Fibroblast of skin of back (primary cell): ENCODE results near the gene CCDC174.

Experiments used
- DNase-seq: peaks from one replicate; pipeline ENCODE4 v3.0.0-alpha.2; 2013

The CCDC174 gene

DNA sequence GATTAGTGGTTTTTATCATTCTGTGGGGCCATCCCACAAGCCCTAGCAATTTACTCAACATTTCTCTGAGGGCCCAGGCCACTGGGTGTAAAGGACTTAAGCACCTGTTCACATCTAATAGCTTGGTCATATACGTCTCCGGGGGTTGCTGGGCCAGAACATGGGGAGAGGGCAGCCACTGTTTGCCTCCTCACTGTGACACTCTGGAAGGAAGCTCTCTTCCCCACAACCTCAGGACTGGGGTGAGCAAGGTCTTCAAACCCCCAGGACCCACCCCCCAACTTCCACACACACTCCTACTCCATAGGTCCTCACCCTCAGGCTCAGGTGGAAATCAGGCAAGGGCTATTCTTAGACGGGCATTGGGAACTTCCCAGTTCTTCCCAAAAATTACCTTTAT, 52.2 kb downstream of the CCDC174 start:
- no peak for DNase-seq

DNA sequence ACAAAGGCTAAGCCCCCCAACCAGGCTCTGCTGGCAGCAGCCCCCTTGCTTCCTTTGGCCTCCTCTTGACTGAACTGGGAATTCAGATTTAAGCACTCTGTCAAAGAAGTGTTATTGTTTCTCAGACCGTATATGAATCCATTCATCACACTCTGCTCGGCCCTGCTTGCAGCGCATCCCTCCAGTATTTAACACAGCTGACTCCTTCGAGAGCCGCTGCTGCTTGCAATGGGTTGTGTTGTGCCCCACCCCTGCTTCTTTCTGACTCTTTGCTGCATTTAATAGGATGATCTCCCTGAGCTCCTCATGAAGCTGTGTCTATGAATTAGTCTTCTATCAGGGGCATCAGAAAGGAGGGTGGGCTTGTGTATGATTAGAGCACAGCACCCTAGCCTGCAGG, 54.5 kb downstream of the CCDC174 start:
- DNase-seq: no peak

DNA sequence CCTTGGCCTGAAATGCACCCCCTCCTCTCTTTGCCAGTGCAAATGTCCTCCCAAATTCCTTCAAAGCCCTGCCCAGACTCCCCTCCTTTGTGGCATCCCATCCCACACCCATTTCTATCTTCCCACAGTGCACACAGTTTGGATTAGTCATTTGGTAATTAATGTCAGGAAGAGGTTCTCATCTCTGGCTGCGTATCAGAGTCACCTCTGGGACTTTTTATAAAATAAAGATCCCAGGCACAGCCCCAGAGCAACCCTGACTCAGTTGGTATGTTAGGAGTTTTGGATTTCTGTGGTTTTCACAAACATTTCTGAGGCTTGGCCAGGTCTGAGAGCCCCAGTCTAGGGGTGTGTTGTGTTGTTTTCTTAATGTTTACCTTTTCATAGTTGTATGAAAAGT, 65.0 kb downstream of the CCDC174 start:
- peak; percentile 19 for DNase-seq

DNA sequence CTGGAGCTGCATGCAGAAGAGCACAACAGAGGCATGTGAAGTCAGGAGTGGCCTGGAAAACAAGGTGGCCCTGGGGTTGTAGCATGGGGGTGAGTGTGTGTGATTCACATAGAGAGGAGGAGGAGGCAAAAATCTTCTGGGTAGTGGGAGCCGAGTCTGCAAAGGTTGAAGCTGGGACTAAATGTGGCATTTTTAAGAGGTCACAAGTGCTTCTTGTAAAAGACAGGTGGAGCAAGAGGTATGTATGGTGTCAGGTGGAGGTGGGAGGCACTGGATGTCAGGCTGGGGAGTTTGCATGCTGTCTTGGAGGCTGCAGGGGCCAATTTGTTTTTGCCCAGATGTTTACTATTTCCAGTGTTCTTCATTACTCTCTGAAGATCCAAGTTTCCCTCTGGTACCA, 65.7 kb downstream of the CCDC174 start:
- DNase-seq: no peak

DNA sequence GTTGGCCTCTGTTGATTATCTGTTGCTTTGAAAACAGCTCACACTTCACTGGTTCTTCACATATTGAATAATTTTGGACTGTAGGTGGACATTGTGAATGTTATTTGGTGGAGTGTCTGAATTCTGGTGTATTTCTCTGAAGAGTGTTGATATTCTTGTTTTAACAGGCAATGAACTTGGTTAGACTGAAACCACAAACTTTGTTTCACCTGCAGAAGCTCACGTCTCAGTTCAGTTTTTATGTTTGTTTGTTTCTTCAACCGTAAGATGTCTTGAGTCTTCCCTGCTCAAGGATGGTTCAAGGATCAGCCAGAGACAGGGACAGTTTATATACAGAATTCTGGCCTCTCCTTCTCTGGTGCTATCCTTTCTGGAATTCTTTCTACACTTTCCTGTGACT, 67.0 kb downstream of the CCDC174 start:
- no peak for DNase-seq

DNA sequence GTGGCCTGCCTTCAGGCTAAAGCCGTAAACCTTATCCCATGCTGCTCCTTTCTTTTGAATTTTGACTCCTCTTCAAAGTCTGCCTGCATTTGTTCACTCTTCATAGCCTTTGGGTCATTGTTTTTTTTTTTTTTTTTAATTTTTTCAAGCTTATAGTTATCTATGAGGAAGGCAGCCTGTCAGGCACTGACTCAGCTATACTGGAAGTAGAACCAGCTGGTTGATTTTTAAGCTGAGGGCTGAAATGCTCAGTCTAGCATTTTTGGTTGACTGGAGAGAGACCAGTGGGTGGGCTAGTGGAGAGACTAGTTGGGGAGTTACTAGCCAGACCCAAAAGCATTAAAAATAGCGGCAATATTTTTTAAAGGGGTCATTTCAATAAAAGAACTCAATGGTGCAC, 67.4 kb downstream of the CCDC174 start:
- no peak for DNase-seq

DNA sequence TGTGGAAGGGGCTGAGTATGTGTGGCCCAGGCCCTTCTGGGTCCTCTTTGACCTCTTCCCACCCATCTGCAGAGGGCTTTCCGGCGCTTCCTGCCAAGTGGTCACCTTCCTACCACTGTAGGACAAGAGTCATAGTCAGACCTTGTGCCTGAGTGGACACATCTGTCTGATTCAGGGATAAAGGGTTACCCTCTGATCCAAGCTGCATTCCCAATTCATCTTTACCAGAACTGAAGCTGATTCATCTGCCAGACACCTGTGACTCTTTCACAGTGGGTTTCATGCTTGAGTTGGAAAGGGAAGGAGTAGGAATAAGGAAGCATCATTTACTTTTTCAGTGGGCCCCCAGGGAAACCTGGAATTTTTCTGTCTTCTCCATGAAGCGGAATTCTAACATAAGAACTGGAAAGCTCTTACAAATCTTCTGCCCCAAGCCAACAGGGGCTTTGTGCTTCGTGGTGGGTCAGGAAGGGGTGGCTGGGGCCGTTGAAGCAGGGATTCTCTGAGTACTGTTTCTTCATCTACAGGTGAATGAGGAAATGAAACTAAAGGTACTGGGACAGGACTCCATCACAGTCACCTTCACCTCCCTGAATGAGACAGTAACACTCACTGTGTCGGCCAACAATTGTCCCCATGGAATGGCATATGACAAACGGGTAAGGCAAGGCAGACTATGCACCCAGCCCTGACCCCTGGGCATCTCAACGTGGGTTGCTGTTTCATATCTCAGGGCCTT, 69.7 kb downstream of the CCDC174 start:
- DNase-seq: no peak
